OCI-LY3 (cell line): Measurements from ENCODE around the gene MACROD2.

Source experiments
- EZH2phosphoT487 ChIP-seq: fragments of 200-600 bp; shearing (Covaris generic); IDR thresholded peaks from 2 replicates; pipeline ENCODE4 v1.6.1; 2018; ENCODE audit warnings: antibody characterized with exemption, mixed run types, low read depth
- TF ChIP-seq, protein P1 (sequence below): fragments of 200-600, 300-600 bp; sonication (generic); IDR thresholded peaks from 2 replicates; pipeline ENCODE4 v1.5.1; 2014; ENCODE audit warnings: antibody characterized with exemption, low read length, low read depth

DNA sequence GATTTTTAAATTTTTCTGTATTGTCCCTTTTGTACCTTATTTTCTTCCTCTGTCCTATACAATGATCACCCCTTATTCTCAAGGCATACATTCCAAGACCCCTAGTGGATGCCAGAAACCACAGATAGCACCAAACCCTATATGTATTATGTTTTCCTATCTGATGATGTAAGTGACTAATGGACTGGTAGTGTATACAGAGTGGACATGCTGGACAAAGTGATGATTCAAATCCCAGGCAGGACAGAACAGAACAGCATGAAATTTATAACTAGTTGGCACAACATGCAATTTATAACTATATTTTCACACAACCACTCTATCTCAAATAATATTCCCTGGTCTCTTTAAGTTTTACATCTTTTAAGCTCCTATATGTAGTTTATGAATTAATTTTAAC, 547.7 kb downstream of the MACROD2 start:
- no peak for TF ChIP-seq EZH2phosphoT487
- TF ChIP-seq, protein P1, sequence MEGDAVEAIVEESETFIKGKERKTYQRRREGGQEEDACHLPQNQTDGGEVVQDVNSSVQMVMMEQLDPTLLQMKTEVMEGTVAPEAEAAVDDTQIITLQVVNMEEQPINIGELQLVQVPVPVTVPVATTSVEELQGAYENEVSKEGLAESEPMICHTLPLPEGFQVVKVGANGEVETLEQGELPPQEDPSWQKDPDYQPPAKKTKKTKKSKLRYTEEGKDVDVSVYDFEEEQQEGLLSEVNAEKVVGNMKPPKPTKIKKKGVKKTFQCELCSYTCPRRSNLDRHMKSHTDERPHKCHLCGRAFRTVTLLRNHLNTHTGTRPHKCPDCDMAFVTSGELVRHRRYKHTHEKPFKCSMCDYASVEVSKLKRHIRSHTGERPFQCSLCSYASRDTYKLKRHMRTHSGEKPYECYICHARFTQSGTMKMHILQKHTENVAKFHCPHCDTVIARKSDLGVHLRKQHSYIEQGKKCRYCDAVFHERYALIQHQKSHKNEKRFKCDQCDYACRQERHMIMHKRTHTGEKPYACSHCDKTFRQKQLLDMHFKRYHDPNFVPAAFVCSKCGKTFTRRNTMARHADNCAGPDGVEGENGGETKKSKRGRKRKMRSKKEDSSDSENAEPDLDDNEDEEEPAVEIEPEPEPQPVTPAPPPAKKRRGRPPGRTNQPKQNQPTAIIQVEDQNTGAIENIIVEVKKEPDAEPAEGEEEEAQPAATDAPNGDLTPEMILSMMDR, result no peak
